WTC11 (cell line): ENCODE results near the gene PPP1R10. TPM values are rescaled to one million over a fixed set of nuclear protein-coding genes. Genes with fewer than 3 reads are reported as not detected.

Experiments
- HMGA2 ChIP-seq: fragments of 250-450 bp; sonication (Bioruptor Pico); IDR thresholded peaks from 2 replicates; pipeline ENCODE4 v1.4.0; 2021; ENCODE audit warnings: mild to moderate bottlenecking, moderate library complexity
- JAZF1 ChIP-seq: fragments of 250-450 bp; sonication (Bioruptor Pico); IDR thresholded peaks from 2 replicates; pipeline ENCODE4 v1.9.0; 2021; ENCODE audit warnings: moderate library complexity, mild to moderate bottlenecking, inconsistent platforms
- MXD4 ChIP-seq: fragments of 250-450 bp; sonication (Bioruptor Pico); IDR thresholded peaks from 2 replicates; pipeline ENCODE4 v1.8.0; 2021; ENCODE audit warnings: mild to moderate bottlenecking, moderate library complexity, borderline replicate concordance
- MYBL2 ChIP-seq: sonication (generic); formaldehyde crosslinking; IDR thresholded peaks from 2 replicates; pipeline ENCODE4 v1.8.1; 2023; ENCODE audit warnings: mild to moderate bottlenecking, moderate library complexity, missing genetic modification reagents
- SMAD4 ChIP-seq: sonication (generic); formaldehyde crosslinking; IDR thresholded peaks from 2 replicates; pipeline ENCODE4 v1.8.0; 2022; ENCODE audit warnings: mild to moderate bottlenecking, missing genetic modification reagents
- ZNF138 ChIP-seq: sonication (generic); formaldehyde crosslinking; conservative IDR thresholded peaks from 2 replicates; pipeline ENCODE4 v1.8.1; 2022; ENCODE audit warnings: mild to moderate bottlenecking, moderate library complexity, missing genetic modification reagents
- ZNF671 ChIP-seq: fragments of 250-450 bp; sonication (Bioruptor Pico); IDR thresholded peaks from 2 replicates; pipeline ENCODE4 v1.8.0; 2021; ENCODE audit warnings: mild to moderate bottlenecking
- total RNA-seq: library from RNA; stranded (reverse); gene quantifications from 3 replicates; pipeline ENCODE4 v1.2.3, GENCODE V29; 2021
- TF ChIP-seq, protein P1 (sequence below): sonication (generic); formaldehyde crosslinking; IDR thresholded peaks from 2 replicates; pipeline ENCODE4 v1.8.0; 2023; ENCODE audit warnings: mild to moderate bottlenecking, missing genetic modification reagents
- TF ChIP-seq, protein P2 (sequence below): sonication (generic); formaldehyde crosslinking; IDR thresholded peaks from 2 replicates; pipeline ENCODE4 v1.8.1; 2022; ENCODE audit warnings: low read depth, mild to moderate bottlenecking, moderate library complexity, missing genetic modification reagents, borderline replicate concordance
- TF ChIP-seq, protein P3 (sequence below): sonication (generic); formaldehyde crosslinking; IDR thresholded peaks from 2 replicates; pipeline ENCODE4 v1.8.1; 2022; ENCODE audit warnings: mild to moderate bottlenecking, missing genetic modification reagents, moderate library complexity, borderline replicate concordance
- TF ChIP-seq, protein P4 (sequence below): sonication (generic); formaldehyde crosslinking; IDR thresholded peaks from 2 replicates; pipeline ENCODE4 v1.8.0; 2023; ENCODE audit warnings: missing genetic modification reagents, mild to moderate bottlenecking, borderline replicate concordance
- TF ChIP-seq, protein P5 (sequence below): sonication (generic); formaldehyde crosslinking; IDR thresholded peaks from 2 replicates; pipeline ENCODE4 v1.8.0; 2022; ENCODE audit warnings: missing genetic modification reagents
- TF ChIP-seq, protein P6 (sequence below): sonication (generic); formaldehyde crosslinking; IDR thresholded peaks from 2 replicates; pipeline ENCODE4 v1.8.0; 2022; ENCODE audit warnings: mild to moderate bottlenecking, missing genetic modification reagents
- TF ChIP-seq, protein P7 (sequence below): fragments of 250-450 bp; sonication (Bioruptor Pico); IDR thresholded peaks from 2 replicates; pipeline ENCODE4 v1.9.0; 2021; ENCODE audit warnings: mild to moderate bottlenecking
- TF ChIP-seq, protein P8 (sequence below): sonication (generic); formaldehyde crosslinking; IDR thresholded peaks from 2 replicates; pipeline ENCODE4 v1.8.1; 2022; ENCODE audit warnings: low read depth, missing genetic modification reagents, borderline replicate concordance

PPP1R10 gene
- total RNA-seq, 1 experiment from 2014 or later: 83.1 TPM

DNA sequence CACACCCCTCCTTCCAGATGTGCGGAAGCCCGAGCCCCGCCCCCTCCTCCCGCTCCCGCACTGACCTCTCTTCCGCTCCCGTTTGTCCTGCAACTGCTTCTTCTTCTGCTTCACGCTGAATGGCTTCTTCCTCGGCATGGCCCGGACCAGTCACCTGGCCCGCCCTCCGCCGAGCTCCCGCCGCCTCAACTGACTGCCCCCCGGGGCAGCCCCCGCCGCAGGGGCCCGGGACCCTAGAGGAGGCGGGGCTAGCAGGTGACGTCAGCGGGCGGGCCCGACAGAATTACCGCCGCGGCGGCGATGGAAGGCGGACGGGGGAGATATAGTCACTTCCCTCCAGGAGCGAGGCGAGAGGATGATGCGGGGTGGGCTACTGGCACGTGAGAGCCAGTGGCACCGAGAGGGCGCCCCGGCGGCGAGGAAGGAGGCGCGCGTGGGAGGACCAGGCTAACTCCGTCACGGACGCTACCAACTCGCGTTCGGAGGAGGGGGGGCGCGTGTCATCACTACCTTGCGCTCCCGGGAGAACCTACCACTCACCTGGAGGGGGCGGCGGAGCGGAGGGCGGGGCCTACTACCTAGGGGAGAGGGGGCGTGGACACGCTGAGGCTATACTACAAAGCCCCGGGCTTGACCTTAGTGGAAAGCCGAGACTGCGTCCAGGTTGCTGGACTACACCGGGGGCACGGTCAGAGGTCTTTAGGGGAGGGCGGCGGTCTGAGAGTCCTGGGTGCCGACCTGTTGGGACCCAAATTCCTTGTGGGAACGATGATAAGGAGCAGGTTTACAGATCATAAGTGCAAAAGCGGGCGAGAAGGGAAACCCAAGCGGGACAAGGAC, 60.8 kb downstream of the PPP1R10 start, which contains the start of gene GNL1 (continued):
- TF ChIP-seq, protein P1, sequence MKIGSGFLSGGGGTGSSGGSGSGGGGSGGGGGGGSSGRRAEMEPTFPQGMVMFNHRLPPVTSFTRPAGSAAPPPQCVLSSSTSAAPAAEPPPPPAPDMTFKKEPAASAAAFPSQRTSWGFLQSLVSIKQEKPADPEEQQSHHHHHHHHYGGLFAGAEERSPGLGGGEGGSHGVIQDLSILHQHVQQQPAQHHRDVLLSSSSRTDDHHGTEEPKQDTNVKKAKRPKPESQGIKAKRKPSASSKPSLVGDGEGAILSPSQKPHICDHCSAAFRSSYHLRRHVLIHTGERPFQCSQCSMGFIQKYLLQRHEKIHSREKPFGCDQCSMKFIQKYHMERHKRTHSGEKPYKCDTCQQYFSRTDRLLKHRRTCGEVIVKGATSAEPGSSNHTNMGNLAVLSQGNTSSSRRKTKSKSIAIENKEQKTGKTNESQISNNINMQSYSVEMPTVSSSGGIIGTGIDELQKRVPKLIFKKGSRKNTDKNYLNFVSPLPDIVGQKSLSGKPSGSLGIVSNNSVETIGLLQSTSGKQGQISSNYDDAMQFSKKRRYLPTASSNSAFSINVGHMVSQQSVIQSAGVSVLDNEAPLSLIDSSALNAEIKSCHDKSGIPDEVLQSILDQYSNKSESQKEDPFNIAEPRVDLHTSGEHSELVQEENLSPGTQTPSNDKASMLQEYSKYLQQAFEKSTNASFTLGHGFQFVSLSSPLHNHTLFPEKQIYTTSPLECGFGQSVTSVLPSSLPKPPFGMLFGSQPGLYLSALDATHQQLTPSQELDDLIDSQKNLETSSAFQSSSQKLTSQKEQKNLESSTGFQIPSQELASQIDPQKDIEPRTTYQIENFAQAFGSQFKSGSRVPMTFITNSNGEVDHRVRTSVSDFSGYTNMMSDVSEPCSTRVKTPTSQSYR (CRISPR knock-in tag): peak; percentile 63; the same call in 1 of the 2 replicates
- no peak for TF ChIP-seq JAZF1 (CRISPR knock-in tag)
- TF ChIP-seq, protein P2, sequence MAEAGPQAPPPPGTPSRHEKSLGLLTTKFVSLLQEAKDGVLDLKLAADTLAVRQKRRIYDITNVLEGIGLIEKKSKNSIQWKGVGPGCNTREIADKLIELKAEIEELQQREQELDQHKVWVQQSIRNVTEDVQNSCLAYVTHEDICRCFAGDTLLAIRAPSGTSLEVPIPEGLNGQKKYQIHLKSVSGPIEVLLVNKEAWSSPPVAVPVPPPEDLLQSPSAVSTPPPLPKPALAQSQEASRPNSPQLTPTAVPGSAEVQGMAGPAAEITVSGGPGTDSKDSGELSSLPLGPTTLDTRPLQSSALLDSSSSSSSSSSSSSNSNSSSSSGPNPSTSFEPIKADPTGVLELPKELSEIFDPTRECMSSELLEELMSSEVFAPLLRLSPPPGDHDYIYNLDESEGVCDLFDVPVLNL: peak; percentile 77; the same call in 1 of the 2 replicates
- 0 out of 2 replicates have a peak, but pooled peaks have one; percentile 58 for TF ChIP-seq MYBL2
- TF ChIP-seq, protein P3, sequence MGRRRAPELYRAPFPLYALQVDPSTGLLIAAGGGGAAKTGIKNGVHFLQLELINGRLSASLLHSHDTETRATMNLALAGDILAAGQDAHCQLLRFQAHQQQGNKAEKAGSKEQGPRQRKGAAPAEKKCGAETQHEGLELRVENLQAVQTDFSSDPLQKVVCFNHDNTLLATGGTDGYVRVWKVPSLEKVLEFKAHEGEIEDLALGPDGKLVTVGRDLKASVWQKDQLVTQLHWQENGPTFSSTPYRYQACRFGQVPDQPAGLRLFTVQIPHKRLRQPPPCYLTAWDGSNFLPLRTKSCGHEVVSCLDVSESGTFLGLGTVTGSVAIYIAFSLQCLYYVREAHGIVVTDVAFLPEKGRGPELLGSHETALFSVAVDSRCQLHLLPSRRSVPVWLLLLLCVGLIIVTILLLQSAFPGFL (CRISPR knock-in tag): no peak; the same call in 1 of the 2 replicates
- TF ChIP-seq MXD4 (CRISPR knock-in tag): no peak
- TF ChIP-seq ZNF138 (CRISPR knock-in tag): no peak
- TF ChIP-seq, protein P4, sequence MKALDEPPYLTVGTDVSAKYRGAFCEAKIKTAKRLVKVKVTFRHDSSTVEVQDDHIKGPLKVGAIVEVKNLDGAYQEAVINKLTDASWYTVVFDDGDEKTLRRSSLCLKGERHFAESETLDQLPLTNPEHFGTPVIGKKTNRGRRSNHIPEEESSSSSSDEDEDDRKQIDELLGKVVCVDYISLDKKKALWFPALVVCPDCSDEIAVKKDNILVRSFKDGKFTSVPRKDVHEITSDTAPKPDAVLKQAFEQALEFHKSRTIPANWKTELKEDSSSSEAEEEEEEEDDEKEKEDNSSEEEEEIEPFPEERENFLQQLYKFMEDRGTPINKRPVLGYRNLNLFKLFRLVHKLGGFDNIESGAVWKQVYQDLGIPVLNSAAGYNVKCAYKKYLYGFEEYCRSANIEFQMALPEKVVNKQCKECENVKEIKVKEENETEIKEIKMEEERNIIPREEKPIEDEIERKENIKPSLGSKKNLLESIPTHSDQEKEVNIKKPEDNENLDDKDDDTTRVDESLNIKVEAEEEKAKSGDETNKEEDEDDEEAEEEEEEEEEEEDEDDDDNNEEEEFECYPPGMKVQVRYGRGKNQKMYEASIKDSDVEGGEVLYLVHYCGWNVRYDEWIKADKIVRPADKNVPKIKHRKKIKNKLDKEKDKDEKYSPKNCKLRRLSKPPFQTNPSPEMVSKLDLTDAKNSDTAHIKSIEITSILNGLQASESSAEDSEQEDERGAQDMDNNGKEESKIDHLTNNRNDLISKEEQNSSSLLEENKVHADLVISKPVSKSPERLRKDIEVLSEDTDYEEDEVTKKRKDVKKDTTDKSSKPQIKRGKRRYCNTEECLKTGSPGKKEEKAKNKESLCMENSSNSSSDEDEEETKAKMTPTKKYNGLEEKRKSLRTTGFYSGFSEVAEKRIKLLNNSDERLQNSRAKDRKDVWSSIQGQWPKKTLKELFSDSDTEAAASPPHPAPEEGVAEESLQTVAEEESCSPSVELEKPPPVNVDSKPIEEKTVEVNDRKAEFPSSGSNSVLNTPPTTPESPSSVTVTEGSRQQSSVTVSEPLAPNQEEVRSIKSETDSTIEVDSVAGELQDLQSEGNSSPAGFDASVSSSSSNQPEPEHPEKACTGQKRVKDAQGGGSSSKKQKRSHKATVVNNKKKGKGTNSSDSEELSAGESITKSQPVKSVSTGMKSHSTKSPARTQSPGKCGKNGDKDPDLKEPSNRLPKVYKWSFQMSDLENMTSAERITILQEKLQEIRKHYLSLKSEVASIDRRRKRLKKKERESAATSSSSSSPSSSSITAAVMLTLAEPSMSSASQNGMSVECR (CRISPR knock-in tag): 0 out of 2 replicates have a peak, but pooled peaks have one; percentile 57
- no peak for TF ChIP-seq ZNF671 (CRISPR knock-in tag)
- TF ChIP-seq, protein P5, sequence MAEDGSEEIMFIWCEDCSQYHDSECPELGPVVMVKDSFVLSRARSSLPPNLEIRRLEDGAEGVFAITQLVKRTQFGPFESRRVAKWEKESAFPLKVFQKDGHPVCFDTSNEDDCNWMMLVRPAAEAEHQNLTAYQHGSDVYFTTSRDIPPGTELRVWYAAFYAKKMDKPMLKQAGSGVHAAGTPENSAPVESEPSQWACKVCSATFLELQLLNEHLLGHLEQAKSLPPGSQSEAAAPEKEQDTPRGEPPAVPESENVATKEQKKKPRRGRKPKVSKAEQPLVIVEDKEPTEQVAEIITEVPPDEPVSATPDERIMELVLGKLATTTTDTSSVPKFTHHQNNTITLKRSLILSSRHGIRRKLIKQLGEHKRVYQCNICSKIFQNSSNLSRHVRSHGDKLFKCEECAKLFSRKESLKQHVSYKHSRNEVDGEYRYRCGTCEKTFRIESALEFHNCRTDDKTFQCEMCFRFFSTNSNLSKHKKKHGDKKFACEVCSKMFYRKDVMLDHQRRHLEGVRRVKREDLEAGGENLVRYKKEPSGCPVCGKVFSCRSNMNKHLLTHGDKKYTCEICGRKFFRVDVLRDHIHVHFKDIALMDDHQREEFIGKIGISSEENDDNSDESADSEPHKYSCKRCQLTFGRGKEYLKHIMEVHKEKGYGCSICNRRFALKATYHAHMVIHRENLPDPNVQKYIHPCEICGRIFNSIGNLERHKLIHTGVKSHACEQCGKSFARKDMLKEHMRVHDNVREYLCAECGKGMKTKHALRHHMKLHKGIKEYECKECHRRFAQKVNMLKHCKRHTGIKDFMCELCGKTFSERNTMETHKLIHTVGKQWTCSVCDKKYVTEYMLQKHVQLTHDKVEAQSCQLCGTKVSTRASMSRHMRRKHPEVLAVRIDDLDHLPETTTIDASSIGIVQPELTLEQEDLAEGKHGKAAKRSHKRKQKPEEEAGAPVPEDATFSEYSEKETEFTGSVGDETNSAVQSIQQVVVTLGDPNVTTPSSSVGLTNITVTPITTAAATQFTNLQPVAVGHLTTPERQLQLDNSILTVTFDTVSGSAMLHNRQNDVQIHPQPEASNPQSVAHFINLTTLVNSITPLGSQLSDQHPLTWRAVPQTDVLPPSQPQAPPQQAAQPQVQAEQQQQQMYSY (CRISPR knock-in tag): no peak
- TF ChIP-seq, protein P6, sequence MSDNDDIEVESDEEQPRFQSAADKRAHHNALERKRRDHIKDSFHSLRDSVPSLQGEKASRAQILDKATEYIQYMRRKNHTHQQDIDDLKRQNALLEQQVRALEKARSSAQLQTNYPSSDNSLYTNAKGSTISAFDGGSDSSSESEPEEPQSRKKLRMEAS (CRISPR knock-in tag): peak; percentile 68
- TF ChIP-seq, protein P7, sequence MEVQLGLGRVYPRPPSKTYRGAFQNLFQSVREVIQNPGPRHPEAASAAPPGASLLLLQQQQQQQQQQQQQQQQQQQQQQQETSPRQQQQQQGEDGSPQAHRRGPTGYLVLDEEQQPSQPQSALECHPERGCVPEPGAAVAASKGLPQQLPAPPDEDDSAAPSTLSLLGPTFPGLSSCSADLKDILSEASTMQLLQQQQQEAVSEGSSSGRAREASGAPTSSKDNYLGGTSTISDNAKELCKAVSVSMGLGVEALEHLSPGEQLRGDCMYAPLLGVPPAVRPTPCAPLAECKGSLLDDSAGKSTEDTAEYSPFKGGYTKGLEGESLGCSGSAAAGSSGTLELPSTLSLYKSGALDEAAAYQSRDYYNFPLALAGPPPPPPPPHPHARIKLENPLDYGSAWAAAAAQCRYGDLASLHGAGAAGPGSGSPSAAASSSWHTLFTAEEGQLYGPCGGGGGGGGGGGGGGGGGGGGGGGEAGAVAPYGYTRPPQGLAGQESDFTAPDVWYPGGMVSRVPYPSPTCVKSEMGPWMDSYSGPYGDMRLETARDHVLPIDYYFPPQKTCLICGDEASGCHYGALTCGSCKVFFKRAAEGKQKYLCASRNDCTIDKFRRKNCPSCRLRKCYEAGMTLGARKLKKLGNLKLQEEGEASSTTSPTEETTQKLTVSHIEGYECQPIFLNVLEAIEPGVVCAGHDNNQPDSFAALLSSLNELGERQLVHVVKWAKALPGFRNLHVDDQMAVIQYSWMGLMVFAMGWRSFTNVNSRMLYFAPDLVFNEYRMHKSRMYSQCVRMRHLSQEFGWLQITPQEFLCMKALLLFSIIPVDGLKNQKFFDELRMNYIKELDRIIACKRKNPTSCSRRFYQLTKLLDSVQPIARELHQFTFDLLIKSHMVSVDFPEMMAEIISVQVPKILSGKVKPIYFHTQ (CRISPR knock-in tag): no peak
- TF ChIP-seq SMAD4 (CRISPR knock-in tag): no peak
- TF ChIP-seq, protein P8, sequence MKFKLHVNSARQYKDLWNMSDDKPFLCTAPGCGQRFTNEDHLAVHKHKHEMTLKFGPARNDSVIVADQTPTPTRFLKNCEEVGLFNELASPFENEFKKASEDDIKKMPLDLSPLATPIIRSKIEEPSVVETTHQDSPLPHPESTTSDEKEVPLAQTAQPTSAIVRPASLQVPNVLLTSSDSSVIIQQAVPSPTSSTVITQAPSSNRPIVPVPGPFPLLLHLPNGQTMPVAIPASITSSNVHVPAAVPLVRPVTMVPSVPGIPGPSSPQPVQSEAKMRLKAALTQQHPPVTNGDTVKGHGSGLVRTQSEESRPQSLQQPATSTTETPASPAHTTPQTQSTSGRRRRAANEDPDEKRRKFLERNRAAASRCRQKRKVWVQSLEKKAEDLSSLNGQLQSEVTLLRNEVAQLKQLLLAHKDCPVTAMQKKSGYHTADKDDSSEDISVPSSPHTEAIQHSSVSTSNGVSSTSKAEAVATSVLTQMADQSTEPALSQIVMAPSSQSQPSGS (CRISPR knock-in tag): peak; percentile 70; the same call in 1 of the 2 replicates
- TF ChIP-seq HMGA2: no peak
